Fibroblast of skin of right biceps (primary cell): ENCODE results near the gene SNAPC2.
"Not testable (repeated sequence)": the region's sequence is repeated elsewhere in the genome, so short reads cannot be mapped to it uniquely, and the experiment has no call there.

ENCODE experiments used
- DNase-seq: peaks from one replicate; pipeline ENCODE4 v3.0.0-alpha.2; 2013

Gene SNAPC2

GRCh38 chr19:7923295-7924191 lies 3.4 kb downstream of the SNAPC2 start:
- DNase-seq = no peak

GRCh38 chr19:7924241-7924640 lies 4.1 kb downstream of the SNAPC2 start:
- no peak for DNase-seq

GRCh38 chr19:7924651-7925170 lies 4.6 kb downstream of the SNAPC2 start:
- no peak for DNase-seq

GRCh38 chr19:7925171-7925851 lies 5.2 kb downstream of the SNAPC2 start:
- peak; percentile 74 for DNase-seq

- DNase-seq = peak; percentile 61
These were observed 6.0 kb downstream of the SNAPC2 start, which contains the start of gene CTXN1 for GRCh38 chr19:7926021-7926726. TSS of gene CTXN1 (minus strand) at chr19:7926135. CDS start at chr19:7925538, 597 bp downstream.

- no peak for DNase-seq
These were observed 6.8 kb downstream of the SNAPC2 start for GRCh38 chr19:7926727-7927604.

GRCh38 chr19:7927605-7928333 lies 7.6 kb downstream of the SNAPC2 start:
- DNase-seq = no peak

GRCh38 chr19:7928334-7928706 lies 8.2 kb downstream of the SNAPC2 start:
- DNase-seq = no peak

- peak; percentile 82 for DNase-seq
These were observed 8.9 kb downstream of the SNAPC2 start for GRCh38 chr19:7928741-7929701.

GRCh38 chr19:7930030-7930429 lies 9.9 kb downstream of the SNAPC2 start:
- DNase-seq = not testable (repeated sequence)

- no peak for DNase-seq
These were observed 10.6 kb downstream of the SNAPC2 start for GRCh38 chr19:7930765-7931164.

- no peak for DNase-seq
These were observed 11.3 kb downstream of the SNAPC2 start for GRCh38 chr19:7931221-7932061.

- no peak for DNase-seq
These were observed 12.3 kb downstream of the SNAPC2 start for GRCh38 chr19:7932276-7932929.

- DNase-seq = no peak
These were observed 12.8 kb downstream of the SNAPC2 start for GRCh38 chr19:7932930-7933300.

GRCh38 chr19:7933411-7933810 lies 13.3 kb downstream of the SNAPC2 start:
- DNase-seq = no peak

- no peak for DNase-seq
These were observed 13.9 kb downstream of the SNAPC2 start for GRCh38 chr19:7933828-7934725.

- DNase-seq = no peak
These were observed 14.6 kb downstream of the SNAPC2 start for GRCh38 chr19:7934766-7935165.

- DNase-seq = no peak
These were observed 20.7 kb downstream of the SNAPC2 start for GRCh38 chr19:7940841-7941240.
